ENCODE results near the gene SF3B5.
"Not testable (repeated sequence)": the region's sequence is repeated elsewhere in the genome, so short reads cannot be mapped to it uniquely, and the experiment has no call there.

Gene SF3B5

DNA sequence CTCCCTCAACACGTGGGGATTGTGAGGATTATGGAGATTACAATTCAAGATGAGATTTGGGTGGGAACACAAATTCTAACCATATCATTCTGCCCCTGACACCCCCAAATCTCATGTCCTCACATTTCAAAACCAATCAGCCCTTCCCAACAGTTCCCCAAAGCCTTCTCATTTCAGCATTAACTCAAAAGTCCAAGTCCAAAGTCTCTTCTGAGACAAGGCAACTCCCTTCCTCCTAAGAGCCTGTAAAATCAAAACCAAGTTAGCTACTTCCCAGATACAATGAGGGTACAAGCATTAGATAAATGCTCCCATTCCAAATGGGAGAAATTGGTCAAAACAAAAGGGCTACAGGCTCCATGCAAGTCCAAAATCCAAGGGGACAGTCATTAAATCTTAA, 47.7 kb downstream of the SF3B5 start:
- Histone ChIP-seq H3K79me2 (ENCODE audit: control insufficient read depth, insufficient read depth, low read length) (no peaks in the 10 kb centered on the region), H2BK15ac (replicated peaks; ENCODE audit: low read depth) (no peak overlapping the region), H2BK5ac (ENCODE audit: low read length) (no peak overlapping the region), H3K23ac (ENCODE audit: low read length) (no peak overlapping the region), H3K27me3 (ENCODE audit: insufficient read depth, low read length, poor library complexity) (no peaks in the 10 kb centered on the region), H3K4me3 (ENCODE audit: low read length) (no peak overlapping the region), H3K36me3 (ENCODE audit: control insufficient read depth, insufficient read depth, low read length) (no peaks in the 10 kb centered on the region), H3K18ac (ENCODE audit: low read length) (no peak overlapping the region), H2BK120ac (ENCODE audit: low read depth, low read length) (no peak overlapping the region), H4K8ac (ENCODE audit: low read depth, low read length) (no peak overlapping the region), H3K4me1 (ENCODE audit: control insufficient read depth, low read depth, low read length) (no peaks in the 10 kb centered on the region), H2AK5ac (ENCODE audit: low read length) (no peak overlapping the region), H3K9ac (ENCODE audit: low read length) (no peak overlapping the region), H3K4me2 (ENCODE audit: low read length) (no peak overlapping the region), H4K5ac (ENCODE audit: low read length) (no peak overlapping the region), H3K27ac (ENCODE audit: low read depth, low read length) (no peak overlapping the region), H3K4ac (ENCODE audit: low read depth, low read length) (no peak overlapping the region), H3K56ac (ENCODE audit: low read length) (no peak overlapping the region), H3K79me1 (ENCODE audit: low read length) (no peaks in the 10 kb centered on the region)
- WGBS (ENCODE audit: extremely low coverage, insufficient coverage, low lambda C conversion rate), result no CpG with 5 or more reads among the region's 1 CpG
- DNase-seq, result no peak

DNA sequence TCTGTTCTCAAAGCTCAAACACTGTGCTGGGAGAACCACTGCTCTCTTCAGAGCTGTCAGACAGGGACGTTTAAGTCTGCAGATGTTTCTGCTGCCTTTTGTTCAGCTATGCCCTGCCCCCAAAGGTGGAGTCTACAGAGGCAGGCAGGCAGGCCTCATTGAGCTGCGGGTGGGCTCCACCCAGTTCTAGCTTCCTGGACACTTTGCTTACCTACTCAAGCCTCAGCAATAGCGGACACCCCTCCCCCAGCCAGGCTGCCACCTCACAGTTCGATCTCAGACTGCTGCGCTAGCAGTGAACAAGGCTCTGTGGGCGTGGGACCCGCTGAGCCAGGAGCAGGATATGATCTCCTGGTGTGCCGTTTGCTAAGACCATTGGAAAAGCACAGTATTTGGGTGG, 48.7 kb downstream of the SF3B5 start:
- H3K4me1 ChIP-seq (ENCODE audit: control insufficient read depth, low read depth, low read length); H3K23ac ChIP-seq (ENCODE audit: low read length); H3K27ac ChIP-seq (ENCODE audit: low read depth, low read length); H2BK120ac ChIP-seq (ENCODE audit: low read depth, low read length); H4K8ac ChIP-seq (ENCODE audit: low read depth, low read length); H4K5ac ChIP-seq (ENCODE audit: low read length); H3K4ac ChIP-seq (ENCODE audit: low read depth, low read length); H3K79me2 ChIP-seq (ENCODE audit: control insufficient read depth, insufficient read depth, low read length); H3K27me3 ChIP-seq (ENCODE audit: insufficient read depth, low read length, poor library complexity); H3K4me3 ChIP-seq (ENCODE audit: low read length); H2BK5ac ChIP-seq (ENCODE audit: low read length); H2BK15ac ChIP-seq (replicated peaks; ENCODE audit: low read depth); H3K56ac ChIP-seq (ENCODE audit: low read length); H3K18ac ChIP-seq (ENCODE audit: low read length); H3K36me3 ChIP-seq (ENCODE audit: control insufficient read depth, insufficient read depth, low read length); H3K9ac ChIP-seq (ENCODE audit: low read length); H2AK5ac ChIP-seq (ENCODE audit: low read length); H3K4me2 ChIP-seq (ENCODE audit: low read length); H3K79me1 ChIP-seq (ENCODE audit: low read length); DNase-seq: not testable (repeated sequence)
- WGBS (ENCODE audit: extremely low coverage, insufficient coverage, low lambda C conversion rate), result no CpG with 5 or more reads among the region's 8 CpGs

DNA sequence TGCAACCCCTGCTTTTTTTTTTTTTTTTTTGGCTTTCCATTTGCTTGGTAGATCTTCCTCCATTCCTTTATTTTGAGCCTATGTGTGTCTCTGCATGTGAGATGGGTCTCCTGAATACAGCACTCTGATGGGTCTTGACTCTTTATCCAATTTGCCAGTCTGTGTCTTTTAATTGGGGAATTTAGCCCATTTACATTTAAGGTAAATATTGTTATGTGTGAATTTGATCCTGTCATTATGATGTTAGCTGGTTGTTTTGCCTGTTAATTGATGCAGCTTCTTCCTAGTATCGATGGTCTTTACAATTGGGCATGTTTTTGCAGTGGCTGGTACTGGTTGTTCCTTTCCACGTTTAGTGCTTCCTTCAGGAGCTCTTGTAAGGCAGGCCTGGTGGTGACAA, 50.4 kb downstream of the SF3B5 start:
- not testable (repeated sequence) for H2AK5ac ChIP-seq (ENCODE audit: low read length); H3K4me2 ChIP-seq (ENCODE audit: low read length); H3K36me3 ChIP-seq (ENCODE audit: control insufficient read depth, insufficient read depth, low read length); H4K8ac ChIP-seq (ENCODE audit: low read depth, low read length); H3K27me3 ChIP-seq (ENCODE audit: insufficient read depth, low read length, poor library complexity); H3K18ac ChIP-seq (ENCODE audit: low read length); H4K5ac ChIP-seq (ENCODE audit: low read length); H3K9ac ChIP-seq (ENCODE audit: low read length); H3K79me2 ChIP-seq (ENCODE audit: control insufficient read depth, insufficient read depth, low read length); H3K4me1 ChIP-seq (ENCODE audit: control insufficient read depth, low read depth, low read length); H3K4ac ChIP-seq (ENCODE audit: low read depth, low read length); DNase-seq; H3K4me3 ChIP-seq (ENCODE audit: low read length); H2BK5ac ChIP-seq (ENCODE audit: low read length); H3K56ac ChIP-seq (ENCODE audit: low read length); H3K23ac ChIP-seq (ENCODE audit: low read length); H3K79me1 ChIP-seq (ENCODE audit: low read length); H2BK120ac ChIP-seq (ENCODE audit: low read depth, low read length); H2BK15ac ChIP-seq (replicated peaks; ENCODE audit: low read depth); H3K27ac ChIP-seq (ENCODE audit: low read depth, low read length)
- no CpG with 5 or more reads among the region's 2 CpGs for WGBS (ENCODE audit: extremely low coverage, insufficient coverage, low lambda C conversion rate)
